ENCODE measurements around the gene ZNF516. TPM values are rescaled to one million over a fixed set of nuclear protein-coding genes. Genes with fewer than 3 reads are reported as not detected.

Gene ZNF516
- total and polyA plus RNA-seq, 2 of the 13 experiments (the other 11 are each of a cell fraction or from before 2014, with no cell fraction given), result 16.6 to 18.7 TPM

DNA sequence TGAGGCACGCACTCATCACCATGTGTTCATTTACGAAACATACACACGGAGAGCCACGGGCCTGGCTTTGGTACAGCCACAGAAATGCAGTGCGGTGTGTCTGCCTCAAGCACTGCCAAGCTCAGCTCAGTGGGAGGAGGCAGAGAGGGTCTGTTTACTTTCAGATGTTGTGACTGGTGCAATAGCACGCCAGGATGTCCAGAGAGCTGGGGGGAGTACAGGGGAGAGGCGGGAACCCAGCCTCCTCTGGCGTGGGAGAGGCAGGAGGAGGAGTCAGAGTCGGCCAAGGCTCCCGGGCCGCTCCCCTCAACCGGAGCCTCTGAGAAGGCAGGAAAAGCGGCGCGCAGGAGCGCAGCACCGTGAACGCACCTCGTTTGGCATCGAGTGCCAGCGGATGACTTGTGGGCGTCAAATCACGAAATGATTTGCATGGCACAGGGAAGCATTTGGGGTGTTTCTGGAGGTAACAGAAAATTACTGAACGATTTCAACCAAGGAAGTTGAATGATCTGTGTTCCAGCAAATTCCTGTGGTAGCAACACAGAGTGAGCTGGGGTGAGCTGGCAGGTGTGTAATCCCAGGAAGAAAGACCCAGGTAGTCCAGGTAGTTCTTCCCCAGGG, 143.0 kb downstream of the ZNF516 start (continued):
- TF ChIP-seq HMGXB3 (CRISPR knock-in tag; IDR thresholded peaks at IDR 0.05; ENCODE audit: borderline replicate concordance) (no peak), TP53 (CRISPR knock-in tag; conservative IDR thresholded peaks at IDR 0.05) (no peak), CCAR2 (optimal IDR thresholded peaks at IDR 0.05; ENCODE audit: low read depth, low read length) (no peak), HNF4A (CRISPR knock-in tag; IDR thresholded peaks at IDR 0.05) (no peak), NCOA2 (CRISPR knock-in tag; IDR thresholded peaks at IDR 0.05) (peak; percentile 29; the same call in 1 of the 2 replicates), RBAK (CRISPR knock-in tag; IDR thresholded peaks at IDR 0.05) (no peak), ZNF879 (CRISPR knock-in tag; IDR thresholded peaks at IDR 0.05) (no peak), ZNF616 (CRISPR knock-in tag; IDR thresholded peaks at IDR 0.05; ENCODE audit: low read depth) (no peak), NFYB (CRISPR knock-in tag; IDR thresholded peaks at IDR 0.05) (no peak), HOXD1 (CRISPR knock-in tag; IDR thresholded peaks at IDR 0.05) (no peak), JUN (CRISPR knock-in tag; IDR thresholded peaks at IDR 0.05) (no peak), RBFOX2 (IDR thresholded peaks at IDR 0.05; ENCODE audit: low read depth, low read length) (no peak), ATF7 (IDR thresholded peaks at IDR 0.05) (no peak), ATF7 (CRISPR knock-in tag; IDR thresholded peaks at IDR 0.05) (no peak), EEA1 (CRISPR knock-in tag; IDR thresholded peaks at IDR 0.05; ENCODE audit: borderline replicate concordance) (no peak), SP5 (CRISPR knock-in tag; IDR thresholded peaks at IDR 0.05; ENCODE audit: borderline replicate concordance, low read depth) (no peak), CBX5 (CRISPR knock-in tag; IDR thresholded peaks at IDR 0.05; ENCODE audit: borderline replicate concordance) (peak; percentile 57; the same call in 1 of the 2 replicates)
- TF ChIP-seq, protein P1, sequence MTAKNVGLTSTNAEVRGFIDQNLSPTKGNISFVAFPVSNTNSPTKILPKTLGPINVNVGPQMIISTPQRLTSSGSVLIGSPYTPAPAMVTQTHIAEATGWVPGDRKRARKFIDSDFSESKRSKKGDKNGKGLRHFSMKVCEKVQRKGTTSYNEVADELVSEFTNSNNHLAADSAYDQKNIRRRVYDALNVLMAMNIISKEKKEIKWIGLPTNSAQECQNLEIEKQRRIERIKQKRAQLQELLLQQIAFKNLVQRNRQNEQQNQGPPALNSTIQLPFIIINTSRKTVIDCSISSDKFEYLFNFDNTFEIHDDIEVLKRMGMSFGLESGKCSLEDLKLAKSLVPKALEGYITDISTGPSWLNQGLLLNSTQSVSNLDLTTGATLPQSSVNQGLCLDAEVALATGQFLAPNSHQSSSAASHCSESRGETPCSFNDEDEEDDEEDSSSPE (CRISPR knock-in tag; IDR thresholded peaks at IDR 0.05), result peak; percentile 56; the same call in 1 of the 2 replicates
- TF ChIP-seq, protein P2, sequence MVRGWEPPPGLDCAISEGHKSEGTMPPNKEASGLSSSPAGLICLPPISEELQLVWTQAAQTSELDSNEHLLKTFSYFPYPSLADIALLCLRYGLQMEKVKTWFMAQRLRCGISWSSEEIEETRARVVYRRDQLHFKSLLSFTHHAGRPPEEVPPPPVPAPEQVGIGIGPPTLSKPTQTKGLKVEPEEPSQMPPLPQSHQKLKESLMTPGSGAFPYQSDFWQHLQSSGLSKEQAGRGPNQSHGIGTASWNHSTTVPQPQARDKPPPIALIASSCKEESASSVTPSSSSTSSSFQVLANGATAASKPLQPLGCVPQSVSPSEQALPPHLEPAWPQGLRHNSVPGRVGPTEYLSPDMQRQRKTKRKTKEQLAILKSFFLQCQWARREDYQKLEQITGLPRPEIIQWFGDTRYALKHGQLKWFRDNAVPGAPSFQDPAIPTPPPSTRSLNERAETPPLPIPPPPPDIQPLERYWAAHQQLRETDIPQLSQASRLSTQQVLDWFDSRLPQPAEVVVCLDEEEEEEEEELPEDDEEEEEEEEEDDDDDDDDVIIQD (CRISPR knock-in tag; IDR thresholded peaks at IDR 0.05; ENCODE audit: low read depth), result no peak
- TF ChIP-seq, protein P3, sequence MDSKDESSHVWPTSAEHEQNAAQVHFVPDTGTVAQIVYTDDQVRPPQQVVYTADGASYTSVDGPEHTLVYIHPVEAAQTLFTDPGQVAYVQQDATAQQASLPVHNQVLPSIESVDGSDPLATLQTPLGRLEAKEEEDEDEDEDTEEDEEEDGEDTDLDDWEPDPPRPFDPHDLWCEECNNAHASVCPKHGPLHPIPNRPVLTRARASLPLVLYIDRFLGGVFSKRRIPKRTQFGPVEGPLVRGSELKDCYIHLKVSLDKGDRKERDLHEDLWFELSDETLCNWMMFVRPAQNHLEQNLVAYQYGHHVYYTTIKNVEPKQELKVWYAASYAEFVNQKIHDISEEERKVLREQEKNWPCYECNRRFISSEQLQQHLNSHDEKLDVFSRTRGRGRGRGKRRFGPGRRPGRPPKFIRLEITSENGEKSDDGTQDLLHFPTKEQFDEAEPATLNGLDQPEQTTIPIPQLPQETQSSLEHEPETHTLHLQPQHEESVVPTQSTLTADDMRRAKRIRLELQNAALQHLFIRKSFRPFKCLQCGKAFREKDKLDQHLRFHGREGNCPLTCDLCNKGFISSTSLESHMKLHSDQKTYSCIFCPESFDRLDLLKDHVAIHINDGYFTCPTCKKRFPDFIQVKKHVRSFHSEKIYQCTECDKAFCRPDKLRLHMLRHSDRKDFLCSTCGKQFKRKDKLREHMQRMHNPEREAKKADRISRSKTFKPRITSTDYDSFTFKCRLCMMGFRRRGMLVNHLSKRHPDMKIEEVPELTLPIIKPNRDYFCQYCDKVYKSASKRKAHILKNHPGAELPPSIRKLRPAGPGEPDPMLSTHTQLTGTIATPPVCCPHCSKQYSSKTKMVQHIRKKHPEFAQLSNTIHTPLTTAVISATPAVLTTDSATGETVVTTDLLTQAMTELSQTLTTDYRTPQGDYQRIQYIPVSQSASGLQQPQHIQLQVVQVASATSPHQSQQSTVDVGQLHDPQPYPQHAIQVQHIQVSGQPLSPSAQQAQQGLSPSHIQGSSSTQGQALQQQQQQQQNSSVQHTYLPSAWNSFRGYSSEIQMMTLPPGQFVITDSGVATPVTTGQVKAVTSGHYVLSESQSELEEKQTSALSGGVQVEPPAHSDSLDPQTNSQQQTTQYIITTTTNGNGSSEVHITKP (CRISPR knock-in tag; IDR thresholded peaks at IDR 0.05; ENCODE audit: low read depth), result no peak
